Measurements from ENCODE around the gene POLA1. TPM values are rescaled to one million over a fixed set of nuclear protein-coding genes. Genes with fewer than 3 reads are reported as not detected.

Gene POLA1
- total and polyA plus RNA-seq, 2 of the 4 experiments (the other 2 are of a cell fraction) = 4.0 to 15.1 TPM

GRCh38 chrX:24955372-24955930 is 261.7 kb downstream of the POLA1 start:
- Histone ChIP-seq H3K4me1 (ENCODE audit: control insufficient read depth, insufficient read depth, low read length) (no peaks in the 10 kb centered on the region), H2BK15ac (ENCODE audit: low read depth, low read length) (no peak overlapping the region), H3K9ac (ENCODE audit: low read depth, low read length) (no peak overlapping the region), H2BK5ac (ENCODE audit: low read depth, low read length, poor library complexity, severe bottlenecking) (no peak overlapping the region), H3K4me3 (ENCODE audit: insufficient read depth, low read depth, low read length) (no peak overlapping the region), H3K56ac (ENCODE audit: extremely low read depth, insufficient read depth, low read length) (no peak overlapping the region), H3K23ac (ENCODE audit: low read depth, low read length) (no peak overlapping the region), H3K4me2 (ENCODE audit: low read depth, low read length) (no peak overlapping the region), H3K9me1 (ENCODE audit: insufficient read depth, low read length) (no peaks in the 10 kb centered on the region), H3K79me1 (ENCODE audit: low read depth in 1 of 2, low read length in 2 of 2) (no peaks in the 10 kb centered on the region), H4K8ac (ENCODE audit: low read depth in 2 of 2, low read length in 2 of 2) (no peak overlapping the region), H4K91ac (ENCODE audit: insufficient read depth, low read depth, low read length) (no peak overlapping the region), H3K14ac (replicated peaks; ENCODE audit: low read depth, low read length) (no peak overlapping the region), H3K27ac (ENCODE audit: insufficient read depth, low read length) (no peak overlapping the region), H4K20me1 (ENCODE audit: insufficient read depth, low read length) (no peaks in the 10 kb centered on the region), H2BK20ac (ENCODE audit: low read depth, low read length) (no peak overlapping the region), H3K4ac (ENCODE audit: low read depth, low read length) (no peak overlapping the region), H3K27me3 (ENCODE audit: control insufficient read depth, insufficient read depth, low read length) (no peaks in the 10 kb centered on the region), H3K9me3 (ENCODE audit: control insufficient read depth, insufficient read depth, low read length) (no peaks in the 10 kb centered on the region), H2BK120ac (ENCODE audit: low read depth, low read length) (no peak overlapping the region), H4K5ac (ENCODE audit: low read depth, low read length) (no peak overlapping the region), H2AK9ac (replicated peaks; ENCODE audit: low read depth, low read length, poor library complexity) (no peak overlapping the region), H2AK5ac (ENCODE audit: low read depth, low read length) (no peak overlapping the region), H3K36me3 (ENCODE audit: control insufficient read depth, insufficient read depth, low read length) (no peaks in the 10 kb centered on the region), H2AFZ (replicated peaks; ENCODE audit: low read length, poor library complexity) (no peak overlapping the region), H3K18ac (ENCODE audit: low read depth, low read length) (no peak overlapping the region)
- intact Hi-C loops (cut with micrococcal nuclease) = no loop called here
- POLR2A ChIA-PET (ENCODE audit: unreplicated experiment) = no interaction called here
- dilution Hi-C loops (cut with HindIII; ENCODE audit: low sequenced_read_pairs, unreplicated experiment) = no loop called here
- ATAC-seq (ENCODE audit: low read depth) (no peak), DNase-seq (no peak)
- WGBS, 2 experiments (ENCODE audit: extremely low coverage in 2 of 2, insufficient read length in 1 of 2) = no CpG with 5 or more reads among the region's 2 CpGs
- TF ChIP-seq, protein P1, sequence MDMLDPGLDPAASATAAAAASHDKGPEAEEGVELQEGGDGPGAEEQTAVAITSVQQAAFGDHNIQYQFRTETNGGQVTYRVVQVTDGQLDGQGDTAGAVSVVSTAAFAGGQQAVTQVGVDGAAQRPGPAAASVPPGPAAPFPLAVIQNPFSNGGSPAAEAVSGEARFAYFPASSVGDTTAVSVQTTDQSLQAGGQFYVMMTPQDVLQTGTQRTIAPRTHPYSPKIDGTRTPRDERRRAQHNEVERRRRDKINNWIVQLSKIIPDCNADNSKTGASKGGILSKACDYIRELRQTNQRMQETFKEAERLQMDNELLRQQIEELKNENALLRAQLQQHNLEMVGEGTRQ (IDR thresholded peaks at IDR 0.05; ENCODE audit: low read depth, low read length) = no peak
- TF ChIP-seq MAFK (IDR thresholded peaks at IDR 0.05; ENCODE audit: low read depth, low read length) (no peak), RCOR1 (IDR thresholded peaks at IDR 0.05; ENCODE audit: insufficient replicate concordance, low read length) (no peak), NFE2L2 (IDR thresholded peaks at IDR 0.05; ENCODE audit: low read depth, low read length) (no peak), CTCF (conservative IDR thresholded peaks at IDR 0.05; ENCODE audit: low read depth, low read length) (no peak)
- BruUV-seq (replicated peaks) = no TSS peak
- CTCF ChIA-PET = no interaction called here
- in situ Hi-C loops (cut with MboI; ENCODE audit: low sequenced_read_pairs) = no loop called here

All from IMR-90 (cell line).